Renal cortical epithelial cell (primary cell): ENCODE data around the gene GAGE13. TPM values are rescaled to one million over a fixed set of nuclear protein-coding genes. Genes with fewer than 3 reads are reported as not detected.
"Not testable (repeated sequence)": the region's sequence is repeated elsewhere in the genome, so short reads cannot be mapped to it uniquely, and the experiment has no call there.

Experiments used
- DNase-seq: peaks from one replicate; pipeline ENCODE4 v3.0.0-alpha.2; 2011; ENCODE audit warnings: low read depth
- total RNA-seq: library from RNA; depleted of rRNA; stranded (reverse); fragments of >200 nt; gene quantifications from 2 replicates; pipeline ENCODE4 v1.2.3, GENCODE V29; 2014

Gene GAGE13
- total RNA-seq = not detected in 2 replicates

GRCh38 chrX:49331282-49331681 is at the start of gene GAGE13:
Gene GAGE13 (plus strand): TSS chrX:49331582. CDS start chrX:49332738, 1,156 bp downstream.
- not testable (repeated sequence) for DNase-seq

GRCh38 chrX:49282647-49283011 is 48.8 kb upstream of the GAGE13 start:
- DNase-seq = no peak

- no peak for DNase-seq
These were observed 47.2 kb upstream of the GAGE13 start for GRCh38 chrX:49284212-49284611.

GRCh38 chrX:49286136-49286535 is 45.2 kb upstream of the GAGE13 start:
- no peak for DNase-seq

- DNase-seq = no peak
These were observed 44.8 kb upstream of the GAGE13 start for GRCh38 chrX:49286581-49286980.

GRCh38 chrX:49287665-49288064 is 43.7 kb upstream of the GAGE13 start:
- no peak for DNase-seq

GRCh38 chrX:49290215-49290614 is 41.2 kb upstream of the GAGE13 start:
- DNase-seq = no peak

- peak; percentile 30 for DNase-seq
These were observed 39.6 kb upstream of the GAGE13 start for GRCh38 chrX:49291615-49292337.

- DNase-seq = no peak
These were observed 38.7 kb upstream of the GAGE13 start for GRCh38 chrX:49292400-49293362.

GRCh38 chrX:49299293-49299692 is 32.1 kb upstream of the GAGE13 start:
- not testable (repeated sequence) for DNase-seq

GRCh38 chrX:49300703-49301102 is 30.7 kb upstream of the GAGE13 start:
- DNase-seq = no peak

- no peak for DNase-seq
These were observed 28.0 kb upstream of the GAGE13 start, which contains the start of gene GAGE10 for GRCh38 chrX:49303346-49303745. Gene GAGE10 (plus strand): TSS chrX:49303646. CDS start chrX:49304860, 1,214 bp downstream.

- DNase-seq = not testable (repeated sequence)
These were observed 23.6 kb upstream of the GAGE13 start for GRCh38 chrX:49307775-49308174.

- DNase-seq = no peak
These were observed 22.6 kb upstream of the GAGE13 start for GRCh38 chrX:49308604-49309269.

GRCh38 chrX:49309401-49309981 is 21.9 kb upstream of the GAGE13 start:
- peak; percentile 18 for DNase-seq

GRCh38 chrX:49310371-49310770 is 21.0 kb upstream of the GAGE13 start:
- DNase-seq = no peak

- no peak for DNase-seq
These were observed 19.2 kb upstream of the GAGE13 start for GRCh38 chrX:49312176-49312575.

- no peak for DNase-seq
These were observed 15.3 kb upstream of the GAGE13 start for GRCh38 chrX:49316085-49316484.

- not testable (repeated sequence) for DNase-seq
These were observed 9.6 kb upstream of the GAGE13 start, which contains the start of gene GAGE12J for GRCh38 chrX:49321737-49322136. Gene GAGE12J (plus strand): TSS chrX:49322037. CDS start chrX:49323194, 1,157 bp downstream.

GRCh38 chrX:49322266-49322665 is 9.1 kb upstream of the GAGE13 start:
- not testable (repeated sequence) for DNase-seq

GRCh38 chrX:49323735-49324134 is 7.6 kb upstream of the GAGE13 start:
- not testable (repeated sequence) for DNase-seq

GRCh38 chrX:49330421-49330820 is 961 bp upstream of the GAGE13 start:
- DNase-seq = not testable (repeated sequence)
